Panc1 (cell line): ENCODE results near the gene LARP4B. TPM values are rescaled to one million over a fixed set of nuclear protein-coding genes. Genes with fewer than 3 reads are reported as not detected.

Experiments
- ATAC-seq: fragments of 200-7000 bp; cut with Tn5 transposase; 2 replicates; pipeline ENCODE4 v1.9.1; 2020; ENCODE audit warnings: mild to moderate bottlenecking, moderate library complexity
- BruUV-seq: library from RNA; stranded (reverse); fragments of 400-500 nt; replicated peaks from 2 replicates; lab custom pipeline; 2021; lab: Mats Ljungman, UMichigan
- CTCF ChIA-PET: fragments of 300-600 bp; sonication (Branson Sonifier 250); formaldehyde crosslinking; loops from one replicate; lab custom pipeline; 2022; ENCODE audit warnings: antibody characterized with exemption; lab: Charles Lee
- POLR2A ChIA-PET: fragments of 300-600 bp; sonication (Branson Sonifier 250); formaldehyde crosslinking; loops from one replicate; lab custom pipeline; 2022; ENCODE audit warnings: antibody characterized with exemption; lab: Charles Lee
- DNase-seq: peaks from one replicate; pipeline ENCODE4 v3.0.0-alpha.2; 2010; ENCODE audit warnings: low read depth, low spot score
- H3K27ac ChIP-seq: 2 replicates; pipeline ENCODE4 v1.5.1; 2011; ENCODE audit warnings: mild to moderate bottlenecking, low read length, inconsistent platforms
- H3K27me3 ChIP-seq: fragments of 200-500 bp; sonication (Bioruptor generic); 2 replicates; pipeline ENCODE4 v1.6.0; 2014; ENCODE audit warnings: low read length, inconsistent platforms; ENCODE audit not compliant: control insufficient read depth, insufficient read depth
- H3K36me3 ChIP-seq: fragments of 200-500 bp; sonication (Bioruptor generic); 2 replicates; pipeline ENCODE4 v1.5.1; 2014; ENCODE audit warnings: inconsistent platforms, mild to moderate bottlenecking, low read length, moderate library complexity; ENCODE audit not compliant: control insufficient read depth, insufficient read depth
- H3K4me1 ChIP-seq: 2 replicates; pipeline ENCODE4 v1.5.1; 2011; ENCODE audit warnings: inconsistent platforms, mild to moderate bottlenecking, low read length, moderate library complexity; ENCODE audit not compliant: control insufficient read depth, insufficient read depth
- H3K4me3 ChIP-seq, 2 experiments: 2 replicates each; pipeline ENCODE4 v1.5.1; 2011 to 2012; ENCODE audit warnings: low read depth in 2 of 2, low read length in 2 of 2, mild to moderate bottlenecking in 2 of 2, inconsistent platforms in 1 of 2, moderate library complexity in 1 of 2
- H3K9me3 ChIP-seq: fragments of 200-500 bp; sonication (Bioruptor generic); 2 replicates; pipeline ENCODE4 v1.5.1; 2014; ENCODE audit warnings: low read depth, mild to moderate bottlenecking, inconsistent platforms, low read length, moderate library complexity; ENCODE audit not compliant: control insufficient read depth, insufficient read depth
- POLR2AphosphoS5 ChIP-seq: IDR thresholded peaks from 2 replicates; pipeline ENCODE4 v1.6.1; 2012; ENCODE audit warnings: mild to moderate bottlenecking, low read depth, low read length, moderate library complexity
- SIN3A ChIP-seq: IDR thresholded peaks from 2 replicates; pipeline ENCODE4 v1.6.1; 2012; ENCODE audit warnings: low read depth, mild to moderate bottlenecking, low read length, moderate library complexity, borderline replicate concordance; ENCODE audit not compliant: insufficient read depth
- TCF7L2 ChIP-seq: IDR thresholded peaks from 2 replicates; pipeline ENCODE4 v1.6.1; 2011; ENCODE audit warnings: mild to moderate bottlenecking, low read depth, low read length, inconsistent platforms
- in situ Hi-C: cut with HindIII; loops from 2 replicates; pipeline ENCODE4 v1.10.0; 2016; ENCODE audit warnings: low sequenced_read_pairs, low pct_unique_long_range_greater_than_20kb
- intact Hi-C: fragments of 100-400 bp; cut with micrococcal nuclease; formaldehyde crosslinking; loops from one replicate; pipeline ENCODE4 v1.10.0; 2022; ENCODE audit not compliant: unreplicated experiment
- total RNA-seq: library from RNA; stranded (reverse); gene quantifications from one replicate; pipeline ENCODE4 v1.2.1, GENCODE V29; 2021; ENCODE audit not compliant: unreplicated experiment
- TF ChIP-seq, protein P1 (sequence below): fragments of 450-650 bp; IDR thresholded peaks from 2 replicates; pipeline ENCODE4 v1.5.1; 2017; ENCODE audit warnings: mild to moderate bottlenecking
- TF ChIP-seq, protein P2 (sequence below), 2 experiments: IDR thresholded peaks; 2 replicates each; pipeline ENCODE4 v1.6.1; 2011 to 2012; ENCODE audit warnings: low read depth in 2 of 2, control low read depth in 1 of 2, low read length in 1 of 2, mild to moderate bottlenecking in 1 of 2, moderate library complexity in 1 of 2; ENCODE audit not compliant: insufficient read depth in 1 of 2

The LARP4B gene
- total RNA-seq, 1 experiment from 2014 or later = 87.0 TPM

DNA sequence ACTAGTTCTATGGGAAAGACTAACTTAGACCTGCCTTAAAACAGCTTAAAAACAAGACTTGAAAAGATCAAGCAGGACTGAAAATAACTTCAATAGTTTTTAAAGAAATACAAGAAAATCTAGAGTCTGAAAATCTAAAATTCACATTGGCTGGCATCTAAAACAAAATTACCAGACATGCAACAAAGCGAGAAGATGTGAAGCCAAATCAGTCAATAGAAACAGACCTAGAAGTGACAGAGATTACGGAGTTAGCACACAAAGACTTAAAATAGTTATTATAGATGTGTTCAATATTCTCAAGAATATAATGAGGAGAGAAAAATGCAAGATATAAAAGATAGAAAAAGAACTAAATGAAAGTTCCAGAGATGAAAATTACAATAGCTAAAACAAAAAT lies 163.7 kb downstream of the LARP4B start:
- intact Hi-C loops = no loop called here
- no peak overlapping the region for H3K27ac ChIP-seq
- no TSS peak for BruUV-seq
- H3K4me3 ChIP-seq = no peak overlapping the region
- DNase-seq = no peak
- H3K9me3 ChIP-seq = 0 out of 2 replicates have a peak, but pooled peaks cover 4% of the 10 kb centered on the region
- CTCF ChIA-PET = no interaction called here
- H3K4me1 ChIP-seq = no peaks in the 10 kb centered on the region
- no peaks in the 10 kb centered on the region for H3K36me3 ChIP-seq
- no peaks in the 10 kb centered on the region for H3K27me3 ChIP-seq
- ATAC-seq = no peak
- TF ChIP-seq TCF7L2 = no peak
- TF ChIP-seq, protein P1, sequence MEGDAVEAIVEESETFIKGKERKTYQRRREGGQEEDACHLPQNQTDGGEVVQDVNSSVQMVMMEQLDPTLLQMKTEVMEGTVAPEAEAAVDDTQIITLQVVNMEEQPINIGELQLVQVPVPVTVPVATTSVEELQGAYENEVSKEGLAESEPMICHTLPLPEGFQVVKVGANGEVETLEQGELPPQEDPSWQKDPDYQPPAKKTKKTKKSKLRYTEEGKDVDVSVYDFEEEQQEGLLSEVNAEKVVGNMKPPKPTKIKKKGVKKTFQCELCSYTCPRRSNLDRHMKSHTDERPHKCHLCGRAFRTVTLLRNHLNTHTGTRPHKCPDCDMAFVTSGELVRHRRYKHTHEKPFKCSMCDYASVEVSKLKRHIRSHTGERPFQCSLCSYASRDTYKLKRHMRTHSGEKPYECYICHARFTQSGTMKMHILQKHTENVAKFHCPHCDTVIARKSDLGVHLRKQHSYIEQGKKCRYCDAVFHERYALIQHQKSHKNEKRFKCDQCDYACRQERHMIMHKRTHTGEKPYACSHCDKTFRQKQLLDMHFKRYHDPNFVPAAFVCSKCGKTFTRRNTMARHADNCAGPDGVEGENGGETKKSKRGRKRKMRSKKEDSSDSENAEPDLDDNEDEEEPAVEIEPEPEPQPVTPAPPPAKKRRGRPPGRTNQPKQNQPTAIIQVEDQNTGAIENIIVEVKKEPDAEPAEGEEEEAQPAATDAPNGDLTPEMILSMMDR = no peak
- no peak for TF ChIP-seq POLR2AphosphoS5
- no peak for TF ChIP-seq SIN3A
- TF ChIP-seq, protein P2, sequence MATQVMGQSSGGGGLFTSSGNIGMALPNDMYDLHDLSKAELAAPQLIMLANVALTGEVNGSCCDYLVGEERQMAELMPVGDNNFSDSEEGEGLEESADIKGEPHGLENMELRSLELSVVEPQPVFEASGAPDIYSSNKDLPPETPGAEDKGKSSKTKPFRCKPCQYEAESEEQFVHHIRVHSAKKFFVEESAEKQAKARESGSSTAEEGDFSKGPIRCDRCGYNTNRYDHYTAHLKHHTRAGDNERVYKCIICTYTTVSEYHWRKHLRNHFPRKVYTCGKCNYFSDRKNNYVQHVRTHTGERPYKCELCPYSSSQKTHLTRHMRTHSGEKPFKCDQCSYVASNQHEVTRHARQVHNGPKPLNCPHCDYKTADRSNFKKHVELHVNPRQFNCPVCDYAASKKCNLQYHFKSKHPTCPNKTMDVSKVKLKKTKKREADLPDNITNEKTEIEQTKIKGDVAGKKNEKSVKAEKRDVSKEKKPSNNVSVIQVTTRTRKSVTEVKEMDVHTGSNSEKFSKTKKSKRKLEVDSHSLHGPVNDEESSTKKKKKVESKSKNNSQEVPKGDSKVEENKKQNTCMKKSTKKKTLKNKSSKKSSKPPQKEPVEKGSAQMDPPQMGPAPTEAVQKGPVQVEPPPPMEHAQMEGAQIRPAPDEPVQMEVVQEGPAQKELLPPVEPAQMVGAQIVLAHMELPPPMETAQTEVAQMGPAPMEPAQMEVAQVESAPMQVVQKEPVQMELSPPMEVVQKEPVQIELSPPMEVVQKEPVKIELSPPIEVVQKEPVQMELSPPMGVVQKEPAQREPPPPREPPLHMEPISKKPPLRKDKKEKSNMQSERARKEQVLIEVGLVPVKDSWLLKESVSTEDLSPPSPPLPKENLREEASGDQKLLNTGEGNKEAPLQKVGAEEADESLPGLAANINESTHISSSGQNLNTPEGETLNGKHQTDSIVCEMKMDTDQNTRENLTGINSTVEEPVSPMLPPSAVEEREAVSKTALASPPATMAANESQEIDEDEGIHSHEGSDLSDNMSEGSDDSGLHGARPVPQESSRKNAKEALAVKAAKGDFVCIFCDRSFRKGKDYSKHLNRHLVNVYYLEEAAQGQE (IDR thresholded peaks at IDR 0.05; ENCODE audit: insufficient read depth in 1 of 2, low read depth in 2 of 2, low read length in 1 of 2) = no peak
- in situ Hi-C loops = no loop called here
- POLR2A ChIA-PET = no interaction called here

DNA sequence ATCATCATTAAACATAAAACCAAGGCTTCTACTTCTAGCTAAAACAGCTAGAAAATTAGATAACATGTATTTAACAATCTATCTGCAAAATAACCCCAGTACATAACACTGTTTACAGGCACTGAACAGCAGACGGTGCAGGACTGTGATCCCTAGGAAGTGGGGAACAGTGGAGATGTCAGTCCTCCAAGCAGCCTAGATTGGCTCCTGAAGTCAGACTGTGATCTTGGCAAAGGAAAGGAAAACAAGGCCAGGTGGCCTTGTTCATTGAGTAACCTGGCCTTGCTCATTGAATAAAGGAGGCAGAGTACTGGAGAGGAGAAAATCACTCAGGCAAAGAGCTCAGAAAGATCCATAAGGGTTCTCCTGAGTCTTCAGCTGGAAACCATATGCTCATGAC lies 164.3 kb downstream of the LARP4B start:
- H3K4me1 ChIP-seq = no peaks in the 10 kb centered on the region
- no TSS peak for BruUV-seq
- H3K4me3 ChIP-seq = no peak overlapping the region
- DNase-seq (no peak), ATAC-seq (no peak)
- in situ Hi-C loops = no loop called here
- no peaks in the 10 kb centered on the region for H3K36me3 ChIP-seq
- ChIA-PET CTCF (no interaction called here), POLR2A (no interaction called here)
- TF ChIP-seq, protein P1 = no peak
- TF ChIP-seq POLR2AphosphoS5 (no peak), TCF7L2 (no peak), SIN3A (no peak)
- TF ChIP-seq, protein P2 (IDR thresholded peaks at IDR 0.05; ENCODE audit: insufficient read depth in 1 of 2, low read depth in 2 of 2, low read length in 1 of 2) = no peak
- intact Hi-C loops = no loop called here
- 0 out of 2 replicates have a peak, but pooled peaks cover 4% of the 10 kb centered on the region for H3K9me3 ChIP-seq
- no peak overlapping the region for H3K27ac ChIP-seq
- no peaks in the 10 kb centered on the region for H3K27me3 ChIP-seq
